HG03045 (cell line): ENCODE measurements around the gene SLC1A7.

Source experiments
- ATAC-seq: cut with Tn5 transposase; IDR thresholded peaks from one replicate; pipeline ENCODE4 v1.9.1; 2021; ENCODE audit warnings: mild to moderate bottlenecking, moderate library complexity; ENCODE audit not compliant: unreplicated experiment

SLC1A7 gene

GRCh38 chr1:53134042-53134485 is 8.4 kb downstream of the SLC1A7 start:
- no peak for ATAC-seq

- no peak for ATAC-seq
Observed at GRCh38 chr1:53133261-53134041, 9.0 kb downstream of the SLC1A7 start.

GRCh38 chr1:53132176-53132575 is 10.3 kb downstream of the SLC1A7 start:
- no peak for ATAC-seq

- no peak for ATAC-seq
Observed at GRCh38 chr1:53131590-53131938, 10.9 kb downstream of the SLC1A7 start.

GRCh38 chr1:53130878-53131589 is 11.4 kb downstream of the SLC1A7 start:
- ATAC-seq: no peak

GRCh38 chr1:53130598-53130877 is 11.9 kb downstream of the SLC1A7 start:
- ATAC-seq: no peak

GRCh38 chr1:53129891-53130597 is 12.4 kb downstream of the SLC1A7 start:
- no peak for ATAC-seq

- no peak for ATAC-seq
Observed at GRCh38 chr1:53128401-53128800, 14.0 kb downstream of the SLC1A7 start.

- no peak for ATAC-seq
Observed at GRCh38 chr1:53127546-53127945, 14.9 kb downstream of the SLC1A7 start.

GRCh38 chr1:53126495-53126894 is 15.9 kb downstream of the SLC1A7 start:
- ATAC-seq: no peak

- no peak for ATAC-seq
Observed at GRCh38 chr1:53125623-53126360, 16.6 kb downstream of the SLC1A7 start.

- ATAC-seq: no peak
Observed at GRCh38 chr1:53125122-53125521, 17.3 kb downstream of the SLC1A7 start.

GRCh38 chr1:53123453-53124140 is 18.8 kb downstream of the SLC1A7 start:
- ATAC-seq: no peak

- ATAC-seq: no peak
Observed at GRCh38 chr1:53122961-53123413, 19.5 kb downstream of the SLC1A7 start.

GRCh38 chr1:53122201-53122885 is 20.1 kb downstream of the SLC1A7 start:
- no peak for ATAC-seq

GRCh38 chr1:53121319-53122172 is 20.9 kb downstream of the SLC1A7 start:
- no peak for ATAC-seq

- ATAC-seq: no peak
Observed at GRCh38 chr1:53120659-53121058, 21.8 kb downstream of the SLC1A7 start.

GRCh38 chr1:53117836-53118235 is 24.6 kb downstream of the SLC1A7 start:
- ATAC-seq: no peak

- no peak for ATAC-seq
Observed at GRCh38 chr1:53116933-53117600, 25.4 kb downstream of the SLC1A7 start.
